PC-3 (cell line): Measurements from ENCODE around the gene BCAS3. TPM values are rescaled to one million over a fixed set of nuclear protein-coding genes. Genes with fewer than 3 reads are reported as not detected.

Experiments used
- ATAC-seq: fragments of 200-7000 bp; cut with Tn5 transposase; 2 replicates; pipeline ENCODE4 v1.9.1; 2020; ENCODE audit warnings: mild to moderate bottlenecking, moderate library complexity
- BruUV-seq: library from RNA; stranded (reverse); fragments of 400-500 nt; replicated peaks from 2 replicates; lab custom pipeline; 2021; lab: Mats Ljungman, UMichigan
- CTCF ChIA-PET: fragments of 300-600 bp; sonication (Branson Sonifier 250); formaldehyde crosslinking; loops from one replicate; lab custom pipeline; 2022; ENCODE audit warnings: antibody characterized with exemption; lab: Charles Lee
- POLR2A ChIA-PET: fragments of 300-600 bp; sonication (Branson Sonifier 250); formaldehyde crosslinking; loops from one replicate; lab custom pipeline; 2022; ENCODE audit warnings: antibody characterized with exemption; ENCODE audit not compliant: unreplicated experiment; lab: Charles Lee
- DNase-seq: peaks from one replicate; pipeline ENCODE4 v3.0.0-alpha.2; 2015
- H2AFZ ChIP-seq: fragments of 300-600 bp; sonication (generic); 2 replicates; pipeline ENCODE4 v1.6.0; 2016; ENCODE audit warnings: antibody characterized with exemption, low read length
- H3F3A ChIP-seq: fragments of 300-600 bp; sonication (generic); one replicate; pipeline ENCODE4 v1.6.0; 2017; ENCODE audit warnings: antibody characterized with exemption, low read length, control low read depth, mild to moderate bottlenecking; ENCODE audit not compliant: unreplicated experiment
- H3K27ac ChIP-seq: fragments of 300-600 bp; sonication (generic); 2 replicates; pipeline ENCODE4 v1.5.1; 2016; ENCODE audit warnings: mild to moderate bottlenecking, low read length
- H3K27me3 ChIP-seq: fragments of 300-600 bp; sonication (generic); 2 replicates; pipeline ENCODE4 v1.6.1; 2016; ENCODE audit warnings: low read length, mixed read lengths
- H3K36me3 ChIP-seq: fragments of 300-600 bp; sonication (generic); 2 replicates; pipeline ENCODE4 v1.6.1; 2016; ENCODE audit warnings: low read depth, mixed run types, low read length, mixed read lengths
- H3K4me1 ChIP-seq: fragments of 300-600 bp; sonication (generic); 2 replicates; pipeline ENCODE4 v1.5.1; 2016; ENCODE audit warnings: low read length; ENCODE audit not compliant: insufficient read depth
- H3K4me2 ChIP-seq: fragments of 300-600 bp; sonication (generic); 2 replicates; pipeline ENCODE4 v1.6.0; 2016; ENCODE audit warnings: low read length
- H3K4me3 ChIP-seq: fragments of 300-600 bp; sonication (generic); 2 replicates; pipeline ENCODE4 v1.5.1; 2016; ENCODE audit warnings: mild to moderate bottlenecking, low read length, mixed read lengths
- H3K79me2 ChIP-seq: fragments of 300-600 bp; sonication (generic); 2 replicates; pipeline ENCODE4 v1.6.1; 2017; ENCODE audit warnings: low read length, mixed read lengths
- H3K9ac ChIP-seq: fragments of 300-600 bp; sonication (generic); 2 replicates; pipeline ENCODE4 v1.6.0; 2016; ENCODE audit warnings: mild to moderate bottlenecking, low read length
- H3K9me2 ChIP-seq: fragments of 300-600 bp; sonication (generic); replicated peaks from 2 replicates; pipeline ENCODE4 v1.6.1; 2016; ENCODE audit warnings: mixed run types, low read length, mixed read lengths
- H3K9me3 ChIP-seq: fragments of 300-600 bp; sonication (generic); 2 replicates; pipeline ENCODE4 v1.6.1; 2016; ENCODE audit warnings: low read length, mixed read lengths
- H4K20me1 ChIP-seq: fragments of 300-600 bp; sonication (generic); 2 replicates; pipeline ENCODE4 v1.6.1; 2016; ENCODE audit warnings: low read length, mixed read lengths
- EZH2 ChIP-seq: fragments of 300-600 bp; sonication (generic); IDR thresholded peaks from one replicate; pipeline ENCODE4 v1.6.1; 2017; ENCODE audit warnings: antibody characterized with exemption, mild to moderate bottlenecking, low read length; ENCODE audit not compliant: unreplicated experiment
- EZH2phosphoT487 ChIP-seq: fragments of 300-600 bp; sonication (generic); IDR thresholded peaks from 2 replicates; pipeline ENCODE4 v1.6.1; 2018; ENCODE audit warnings: mild to moderate bottlenecking, antibody characterized with exemption, low read length, borderline replicate concordance
- intact Hi-C: fragments of 100-400 bp; cut with micrococcal nuclease; formaldehyde crosslinking; loops from 2 replicates; pipeline ENCODE4 v1.9.0; 2023
- total RNA-seq: library from RNA; depleted of rRNA; stranded (reverse); fragments of >200 nt; gene quantifications from 2 replicates; pipeline ENCODE4 v1.2.3, GENCODE V29; 2014
- TF ChIP-seq, protein P1 (sequence below): fragments of 300-600 bp; sonication (generic); conservative IDR thresholded peaks from 2 replicates; pipeline ENCODE4 v1.5.1; 2017; ENCODE audit warnings: antibody characterized with exemption, low read depth, mild to moderate bottlenecking, low read length

BCAS3 gene
- total RNA-seq, 1 experiment from 2014 or later: 25.9 TPM

DNA sequence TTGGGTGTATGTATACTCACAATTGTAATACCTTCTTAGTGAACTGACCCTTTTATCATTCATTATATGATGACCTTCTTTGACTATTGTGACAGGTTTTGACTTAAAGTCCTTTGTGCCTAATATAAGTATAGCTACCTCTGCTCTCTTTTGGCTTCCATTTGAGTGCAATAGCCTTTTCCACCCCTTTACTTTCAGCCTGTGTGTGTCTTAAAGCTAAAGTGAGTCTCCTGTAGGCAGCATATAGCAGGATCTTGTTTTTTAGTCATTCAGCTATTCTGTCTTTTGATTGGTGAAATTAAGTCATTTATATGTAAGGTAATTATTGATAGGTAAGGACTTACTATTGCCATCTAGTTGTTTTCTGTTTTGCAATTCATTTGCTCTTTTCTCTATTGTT lies 758.6 kb downstream of the BCAS3 start:
- Histone ChIP-seq H3K9ac (no peak overlapping the region), H3K4me1 (no peaks in the 10 kb centered on the region), H3K4me2 (no peak overlapping the region), H2AFZ (no peak overlapping the region), H3K27me3 (no peaks in the 10 kb centered on the region), H4K20me1 (no peaks in the 10 kb centered on the region), H3K9me3 (0 out of 2 replicates have a peak, but pooled peaks cover 7% of the 10 kb centered on the region), H3K4me3 (no peak overlapping the region), H3F3A (no peaks in the 10 kb centered on the region), H3K36me3 (0 out of 2 replicates have a peak, but pooled peaks cover 5% of the 10 kb centered on the region), H3K9me2 (no peaks in the 10 kb centered on the region), H3K27ac (no peak overlapping the region), H3K79me2 (no peaks in the 10 kb centered on the region)
- ATAC-seq: no peak
- no TSS peak for BruUV-seq
- TF ChIP-seq, protein P1, sequence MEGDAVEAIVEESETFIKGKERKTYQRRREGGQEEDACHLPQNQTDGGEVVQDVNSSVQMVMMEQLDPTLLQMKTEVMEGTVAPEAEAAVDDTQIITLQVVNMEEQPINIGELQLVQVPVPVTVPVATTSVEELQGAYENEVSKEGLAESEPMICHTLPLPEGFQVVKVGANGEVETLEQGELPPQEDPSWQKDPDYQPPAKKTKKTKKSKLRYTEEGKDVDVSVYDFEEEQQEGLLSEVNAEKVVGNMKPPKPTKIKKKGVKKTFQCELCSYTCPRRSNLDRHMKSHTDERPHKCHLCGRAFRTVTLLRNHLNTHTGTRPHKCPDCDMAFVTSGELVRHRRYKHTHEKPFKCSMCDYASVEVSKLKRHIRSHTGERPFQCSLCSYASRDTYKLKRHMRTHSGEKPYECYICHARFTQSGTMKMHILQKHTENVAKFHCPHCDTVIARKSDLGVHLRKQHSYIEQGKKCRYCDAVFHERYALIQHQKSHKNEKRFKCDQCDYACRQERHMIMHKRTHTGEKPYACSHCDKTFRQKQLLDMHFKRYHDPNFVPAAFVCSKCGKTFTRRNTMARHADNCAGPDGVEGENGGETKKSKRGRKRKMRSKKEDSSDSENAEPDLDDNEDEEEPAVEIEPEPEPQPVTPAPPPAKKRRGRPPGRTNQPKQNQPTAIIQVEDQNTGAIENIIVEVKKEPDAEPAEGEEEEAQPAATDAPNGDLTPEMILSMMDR: no peak
- no peak for TF ChIP-seq EZH2
- TF ChIP-seq EZH2phosphoT487: no peak
- POLR2A ChIA-PET: no interaction called here
- no peak for DNase-seq
- intact Hi-C loops: no loop called here
- CTCF ChIA-PET: no interaction called here

DNA sequence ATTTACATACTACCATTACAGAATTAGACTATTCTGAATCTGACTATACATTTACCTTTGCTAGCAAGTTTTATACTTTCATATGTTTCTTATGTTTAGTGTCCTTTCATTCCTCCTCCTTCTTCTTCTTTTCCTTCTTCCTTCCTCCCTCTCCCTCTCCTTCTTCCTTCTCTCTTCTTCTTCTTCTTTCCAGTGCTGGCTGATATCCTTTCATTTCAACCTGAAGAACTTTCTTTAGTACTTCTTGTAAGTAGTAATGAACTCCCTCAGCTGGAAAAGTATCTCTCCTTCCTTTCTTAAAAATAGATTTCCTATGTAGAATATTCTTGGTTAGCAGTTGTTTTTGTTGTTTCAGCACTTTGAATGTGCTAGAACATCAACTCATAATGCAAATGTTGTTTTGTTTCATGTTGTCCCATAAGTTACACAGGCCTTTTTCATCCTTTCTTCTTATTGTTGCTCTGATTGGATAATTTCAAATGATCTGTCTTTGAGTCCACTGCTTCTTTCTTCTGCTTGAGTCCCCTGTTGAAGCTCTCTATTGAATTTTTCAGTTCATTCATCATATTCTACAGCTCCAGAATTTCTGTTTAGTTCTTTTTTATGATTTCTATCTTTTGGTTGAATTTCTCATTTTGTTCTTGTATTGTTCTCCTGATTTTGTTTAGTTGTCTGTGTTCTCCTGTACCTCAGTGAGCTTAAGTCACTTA lies 759.5 kb downstream of the BCAS3 start:
- no peak overlapping the region for H3K27ac ChIP-seq

More for the DNA sequence above, 759.5 kb downstream of the BCAS3 start:
- Histone ChIP-seq H3K36me3 (0 out of 2 replicates have a peak, but pooled peaks cover 5% of the 10 kb centered on the region), H3K4me3 (no peak overlapping the region), H3F3A (no peaks in the 10 kb centered on the region), H3K9me2 (no peaks in the 10 kb centered on the region), H2AFZ (no peak overlapping the region), H3K27me3 (no peaks in the 10 kb centered on the region), H3K9me3 (0 out of 2 replicates have a peak, but pooled peaks cover 7% of the 10 kb centered on the region), H3K4me1 (no peaks in the 10 kb centered on the region), H4K20me1 (no peaks in the 10 kb centered on the region), H3K79me2 (no peaks in the 10 kb centered on the region), H3K9ac (no peak overlapping the region), H3K4me2 (no peak overlapping the region)
- no peak for TF ChIP-seq EZH2
- TF ChIP-seq EZH2phosphoT487: no peak
- TF ChIP-seq, protein P1: no peak
- intact Hi-C loops: no loop called here
- ChIA-PET CTCF (no interaction called here), POLR2A (no interaction called here)
- no TSS peak for BruUV-seq
- DNase-seq (no peak), ATAC-seq (no peak)
